ENCODE data around the gene SYCP3. TPM values are rescaled to one million over a fixed set of nuclear protein-coding genes. Genes with fewer than 3 reads are reported as not detected.
"Not testable (repeated sequence)": the region's sequence is repeated elsewhere in the genome, so short reads cannot be mapped to it uniquely, and the experiment has no call there.

The SYCP3 gene
- total RNA-seq, 1 experiment from 2014 or later: 0.04 TPM

GRCh38 chr12:101743724-101744472, 4.6 kb upstream of the SYCP3 start:
- Histone ChIP-seq H3K27ac (no peak overlapping the region), H3K36me3 (no peaks in the 10 kb centered on the region), H3K4me3 (no peak overlapping the region), H3K9me3 (replicated peaks) (no peaks in the 10 kb centered on the region), H3K4me1 (no peaks in the 10 kb centered on the region), H3K27me3 (no peaks in the 10 kb centered on the region)
- no peak for DNase-seq

GRCh38 chr12:101743242-101743641, 4.0 kb upstream of the SYCP3 start:
- DNase-seq: no peak
- Histone ChIP-seq H3K4me1 (no peaks in the 10 kb centered on the region), H3K27me3 (no peaks in the 10 kb centered on the region), H3K27ac (no peak overlapping the region), H3K9me3 (replicated peaks) (no peaks in the 10 kb centered on the region), H3K36me3 (no peaks in the 10 kb centered on the region), H3K4me3 (no peak overlapping the region)

- H3K36me3 ChIP-seq: no peaks in the 10 kb centered on the region
- no peak overlapping the region for H3K4me3 ChIP-seq
- no peak overlapping the region for H3K27ac ChIP-seq
- H3K9me3 ChIP-seq (replicated peaks): no peaks in the 10 kb centered on the region
- DNase-seq: no peak
- H3K27me3 ChIP-seq: no peaks in the 10 kb centered on the region
- no peaks in the 10 kb centered on the region for H3K4me1 ChIP-seq
These were observed 1.7 kb upstream of the SYCP3 start for GRCh38 chr12:101740980-101741379.

- H3K36me3 ChIP-seq: no peaks in the 10 kb centered on the region
- DNase-seq: no peak
- no peaks in the 10 kb centered on the region for H3K9me3 ChIP-seq (replicated peaks)
- no peak overlapping the region for H3K27ac ChIP-seq
- no peaks in the 10 kb centered on the region for H3K27me3 ChIP-seq
- H3K4me1 ChIP-seq: no peaks in the 10 kb centered on the region
- no peak overlapping the region for H3K4me3 ChIP-seq
These were observed 1.3 kb upstream of the SYCP3 start for GRCh38 chr12:101740566-101740965.

GRCh38 chr12:101737476-101737875, 1.8 kb downstream of the SYCP3 start:
- Histone ChIP-seq H3K4me1 (no peaks in the 10 kb centered on the region), H3K36me3 (no peaks in the 10 kb centered on the region), H3K27me3 (no peaks in the 10 kb centered on the region), H3K27ac (no peak overlapping the region), H3K4me3 (no peak overlapping the region), H3K9me3 (replicated peaks) (no peaks in the 10 kb centered on the region)
- no peak for DNase-seq

GRCh38 chr12:101734482-101734881, 4.8 kb downstream of the SYCP3 start:
- not testable (repeated sequence) for H3K4me3 ChIP-seq; H3K27me3 ChIP-seq; H3K9me3 ChIP-seq (replicated peaks); DNase-seq; H3K4me1 ChIP-seq; H3K36me3 ChIP-seq; H3K27ac ChIP-seq

- no peaks in the 10 kb centered on the region for H3K4me1 ChIP-seq
- no peak for DNase-seq
- no peak overlapping the region for H3K4me3 ChIP-seq
- H3K9me3 ChIP-seq (replicated peaks): no peaks in the 10 kb centered on the region
- H3K27ac ChIP-seq: no peak overlapping the region
- H3K36me3 ChIP-seq: no peaks in the 10 kb centered on the region
- H3K27me3 ChIP-seq: no peaks in the 10 kb centered on the region
These were observed 6.1 kb downstream of the SYCP3 start for GRCh38 chr12:101733166-101733565.

- H3K9me3 ChIP-seq (replicated peaks): no peaks in the 10 kb centered on the region
- no peaks in the 10 kb centered on the region for H3K36me3 ChIP-seq
- no peaks in the 10 kb centered on the region for H3K27me3 ChIP-seq
- H3K4me3 ChIP-seq: no peak overlapping the region
- no peak for DNase-seq
- H3K27ac ChIP-seq: no peak overlapping the region
- no peaks in the 10 kb centered on the region for H3K4me1 ChIP-seq
These were observed 6.9 kb downstream of the SYCP3 start for GRCh38 chr12:101732318-101732717.

GRCh38 chr12:101729842-101730241, 9.4 kb downstream of the SYCP3 start:
- no peaks in the 10 kb centered on the region; the same call in 1 of the 2 replicates for H3K36me3 ChIP-seq
- H3K27ac ChIP-seq: no peak overlapping the region
- no peak overlapping the region for H3K4me3 ChIP-seq
- H3K9me3 ChIP-seq (replicated peaks): no peaks in the 10 kb centered on the region
- H3K4me1 ChIP-seq: no peaks in the 10 kb centered on the region
- DNase-seq: no peak
- H3K27me3 ChIP-seq: no peaks in the 10 kb centered on the region

GRCh38 chr12:101727098-101727497, 12.2 kb downstream of the SYCP3 start:
- Histone ChIP-seq H3K9me3 (replicated peaks) (no peaks in the 10 kb centered on the region), H3K4me1 (no peaks in the 10 kb centered on the region), H3K36me3 (peaks cover 3% of the 10 kb centered on the region; the same call in 1 of the 2 replicates), H3K27me3 (no peaks in the 10 kb centered on the region), H3K4me3 (no peak overlapping the region), H3K27ac (no peak overlapping the region)
- DNase-seq: no peak

- no peaks in the 10 kb centered on the region for H3K9me3 ChIP-seq (replicated peaks)
- no peak overlapping the region for H3K27ac ChIP-seq
- H3K4me3 ChIP-seq: no peak overlapping the region
- no peaks in the 10 kb centered on the region for H3K4me1 ChIP-seq
- peaks cover 3% of the 10 kb centered on the region; the same call in 1 of the 2 replicates for H3K36me3 ChIP-seq
- no peaks in the 10 kb centered on the region for H3K27me3 ChIP-seq
- no peak for DNase-seq
These were observed 16.9 kb downstream of the SYCP3 start for GRCh38 chr12:101722392-101722791.

GRCh38 chr12:101720118-101720517, 19.1 kb downstream of the SYCP3 start:
- Histone ChIP-seq H3K4me1 (no peaks in the 10 kb centered on the region), H3K36me3 (peaks cover 3% of the 10 kb centered on the region; the same call in 1 of the 2 replicates), H3K27ac (no peak overlapping the region), H3K4me3 (no peak overlapping the region), H3K27me3 (no peaks in the 10 kb centered on the region), H3K9me3 (replicated peaks) (no peaks in the 10 kb centered on the region)
- no peak for DNase-seq

- Histone ChIP-seq H3K27ac (no peak overlapping the region), H3K4me1 (no peaks in the 10 kb centered on the region), H3K9me3 (replicated peaks) (no peaks in the 10 kb centered on the region), H3K36me3 (peaks cover 2% of the 10 kb centered on the region; the same call in 1 of the 2 replicates), H3K27me3 (no peaks in the 10 kb centered on the region), H3K4me3 (no peak overlapping the region)
- no peak for DNase-seq
These were observed 19.7 kb downstream of the SYCP3 start for GRCh38 chr12:101719566-101719965.

- no peaks in the 10 kb centered on the region; the same call in 1 of the 2 replicates for H3K36me3 ChIP-seq
- H3K9me3 ChIP-seq (replicated peaks): no peaks in the 10 kb centered on the region
- no peaks in the 10 kb centered on the region for H3K4me1 ChIP-seq
- no peaks in the 10 kb centered on the region for H3K27me3 ChIP-seq
- no peak overlapping the region for H3K4me3 ChIP-seq
- no peak for DNase-seq
- H3K27ac ChIP-seq: no peak overlapping the region
These were observed 24.3 kb downstream of the SYCP3 start for GRCh38 chr12:101714877-101715444.

- H3K4me3 ChIP-seq: no peak overlapping the region
- no peaks in the 10 kb centered on the region; the same call in 1 of the 2 replicates for H3K36me3 ChIP-seq
- H3K27ac ChIP-seq: no peak overlapping the region
- no peaks in the 10 kb centered on the region for H3K4me1 ChIP-seq
- DNase-seq: no peak
- no peaks in the 10 kb centered on the region for H3K27me3 ChIP-seq
- H3K9me3 ChIP-seq (replicated peaks): no peaks in the 10 kb centered on the region
These were observed 25.3 kb downstream of the SYCP3 start for GRCh38 chr12:101713930-101714329.
